HG03159 (cell line): ENCODE data around the gene MINDY1.

Experiments used
- ATAC-seq: cut with Tn5 transposase; IDR thresholded peaks from one replicate; pipeline ENCODE4 v1.9.1; 2021; ENCODE audit warnings: mild to moderate bottlenecking, moderate library complexity; ENCODE audit not compliant: unreplicated experiment

The MINDY1 gene

GRCh38 chr1:150994248-150994647, 12.5 kb downstream of the MINDY1 start:
- no peak for ATAC-seq

GRCh38 chr1:150992626-150993025, 14.1 kb downstream of the MINDY1 start:
- no peak for ATAC-seq

DNA sequence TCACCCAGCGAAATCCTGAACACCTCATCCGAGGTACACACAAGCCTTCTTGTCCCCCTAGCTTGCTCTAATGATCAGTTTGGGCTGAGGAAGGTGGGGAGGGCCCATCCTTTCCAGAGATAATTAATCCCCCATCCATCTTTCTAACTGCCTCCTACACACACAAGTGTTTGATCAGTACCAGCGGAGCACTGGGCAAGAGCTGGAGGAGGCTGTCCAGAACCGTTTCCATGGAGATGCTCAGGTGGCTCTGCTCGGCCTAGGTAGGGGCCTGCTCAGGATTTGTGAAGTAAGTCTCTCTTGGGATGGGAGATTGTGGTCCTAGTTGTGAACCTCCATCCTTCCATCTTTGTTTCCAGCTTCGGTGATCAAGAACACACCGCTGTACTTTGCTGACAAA, 18.8 kb downstream of the MINDY1 start:
- ATAC-seq: no peak

DNA sequence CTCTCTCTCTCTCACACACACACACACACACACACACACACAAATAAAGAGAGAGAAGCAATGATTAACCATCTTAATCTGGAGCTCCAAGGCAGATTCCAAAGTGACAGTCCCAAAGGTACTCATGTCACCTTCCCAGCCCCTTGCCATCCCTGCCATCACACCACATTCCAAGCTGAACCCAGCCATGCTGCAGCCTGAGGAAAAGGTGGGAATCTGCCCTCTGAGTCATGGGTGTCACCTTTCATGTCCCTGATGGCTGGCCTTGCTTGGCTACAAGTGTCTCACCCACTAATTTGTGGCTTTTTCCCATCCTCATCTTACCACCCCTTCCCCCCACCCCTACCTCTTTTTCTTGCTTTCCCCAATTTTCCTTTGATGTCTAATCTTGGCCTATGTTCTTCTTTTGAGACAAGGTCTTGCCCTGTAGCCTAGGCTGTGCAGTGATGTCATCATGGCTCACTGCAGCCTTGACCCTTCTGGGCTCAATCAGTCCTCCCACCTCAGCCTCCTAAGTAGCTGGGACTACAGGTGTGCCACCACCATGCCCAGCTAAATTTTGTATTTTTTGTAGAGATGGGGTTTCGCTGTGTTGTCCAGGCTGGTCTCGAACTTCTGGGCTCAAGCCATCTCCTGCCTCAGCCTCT, 21.4 kb downstream of the MINDY1 start:
- ATAC-seq: no peak

DNA sequence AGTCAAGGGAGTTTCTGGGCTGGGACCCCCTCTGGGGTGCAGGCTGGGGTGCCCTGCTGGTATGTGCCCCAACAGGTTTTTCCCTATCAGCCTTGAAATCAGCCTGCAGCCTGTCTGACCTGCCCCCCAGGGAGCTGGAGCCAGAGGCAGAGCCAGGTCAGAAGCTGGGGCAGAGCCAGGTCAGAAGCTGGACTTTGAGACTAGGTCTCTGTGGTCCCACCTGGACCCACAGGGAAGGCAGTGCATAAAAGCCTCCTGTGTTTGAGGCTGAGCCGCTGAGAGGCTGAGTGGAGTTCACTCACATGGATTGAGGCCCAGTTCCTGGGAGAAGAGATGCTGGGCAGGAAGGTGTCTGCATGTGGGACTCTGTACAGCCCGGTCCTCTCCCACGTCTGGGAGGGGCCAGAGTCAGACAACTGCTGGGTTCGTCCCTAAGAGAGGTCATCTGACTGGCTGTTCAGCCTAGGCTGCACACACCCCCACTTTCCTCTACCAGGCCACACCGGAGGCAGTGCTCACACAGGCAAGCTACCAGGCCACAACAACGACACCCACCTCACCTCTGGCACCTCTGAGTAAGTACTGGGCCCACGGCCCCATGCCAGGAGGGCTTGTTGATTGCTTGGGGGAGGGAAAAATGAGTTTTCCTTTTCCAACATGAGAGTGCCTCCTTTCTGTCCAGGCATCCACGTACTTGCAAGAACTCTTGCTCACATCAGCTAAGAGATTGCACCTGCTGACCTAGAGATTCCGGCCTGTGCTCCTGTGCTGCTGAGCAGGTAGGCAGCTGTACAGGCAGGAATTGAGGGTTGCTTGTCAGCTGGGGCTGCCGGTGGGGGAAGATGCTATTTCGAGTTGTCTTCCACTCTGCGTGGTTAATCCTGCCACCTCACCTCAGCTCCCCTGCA, 24.6 kb downstream of the MINDY1 start, which contains the start of gene ANXA9:
ANXA9 (plus strand) TSS at position 488 of the 908 bp plus-strand sequence. CDS start 814 bp downstream, outside the sequence.
- no peak for ATAC-seq

GRCh38 chr1:150981177-150981804, 25.4 kb downstream of the MINDY1 start:
- ATAC-seq: no peak

GRCh38 chr1:150979092-150980056, 27.3 kb downstream of the MINDY1 start:
- ATAC-seq: no peak

- no peak for ATAC-seq
Measured at GRCh38 chr1:150976879-150977694, 29.6 kb downstream of the MINDY1 start.

DNA sequence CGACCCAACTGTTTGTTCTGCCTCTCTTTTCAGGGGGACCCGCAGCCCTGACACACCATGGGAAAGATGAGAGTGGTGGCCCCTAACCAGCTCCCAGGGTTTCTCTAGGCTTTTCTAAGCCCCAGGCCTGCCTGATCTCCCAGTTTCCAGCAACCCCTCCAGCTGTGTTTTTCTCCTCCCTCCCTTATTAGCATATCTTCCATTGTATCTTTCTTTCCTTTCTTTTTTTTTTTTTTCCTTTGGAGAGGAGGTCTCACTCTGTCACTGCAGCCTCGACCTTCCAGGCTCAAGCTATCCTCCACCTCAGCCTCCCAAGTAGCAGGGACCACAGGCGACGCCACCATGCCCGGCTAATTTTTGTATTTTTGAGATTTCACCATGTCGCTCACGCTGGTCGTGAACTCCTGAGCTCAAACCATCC, 30.3 kb downstream of the MINDY1 start:
- ATAC-seq: no peak

- peak; percentile 47 for ATAC-seq
Measured at GRCh38 chr1:150974580-150975478, 31.9 kb downstream of the MINDY1 start, which contains the start of gene CERS2. TSS of gene CERS2 (minus strand) at chr1:150974835. CDS start at chr1:150969090, 5,745 bp downstream.

DNA sequence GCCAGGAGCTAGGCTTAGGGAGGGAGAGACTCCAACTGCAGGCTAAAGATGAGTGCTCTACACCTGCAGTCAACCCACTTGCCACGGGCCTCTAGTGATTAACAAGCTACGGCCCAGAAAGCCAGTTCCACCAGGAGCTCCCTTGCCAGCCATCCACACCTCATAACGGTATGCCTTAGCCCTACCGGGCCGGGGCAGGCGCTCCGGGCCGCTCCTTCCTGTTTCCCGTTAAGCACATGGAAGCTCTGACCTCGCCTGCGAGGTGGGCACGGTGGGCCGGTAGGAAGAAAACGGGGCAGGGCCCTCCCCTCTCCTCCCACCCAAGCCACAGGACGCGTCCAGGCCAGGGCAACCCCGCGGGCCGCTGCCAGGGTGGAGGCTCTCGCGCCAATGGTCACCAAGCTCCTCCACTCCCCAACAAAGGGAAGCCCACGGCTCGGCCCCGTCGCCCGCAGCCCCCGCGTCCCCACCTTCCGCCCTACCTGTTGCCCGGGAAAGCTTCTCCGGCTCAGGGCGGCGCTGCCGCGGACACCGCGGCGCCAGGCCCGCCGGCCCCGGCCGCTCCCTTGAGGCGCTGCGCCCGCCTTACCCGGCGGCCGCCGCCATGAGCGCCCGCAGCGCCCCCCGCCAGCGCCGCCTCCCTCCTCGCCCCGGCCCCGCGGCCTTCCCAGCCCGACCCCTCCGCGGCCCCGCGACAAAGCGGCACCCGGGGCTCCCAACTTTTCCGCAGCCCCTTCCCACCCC, 32.7 kb downstream of the MINDY1 start:
- peak; percentile 35 for ATAC-seq

DNA sequence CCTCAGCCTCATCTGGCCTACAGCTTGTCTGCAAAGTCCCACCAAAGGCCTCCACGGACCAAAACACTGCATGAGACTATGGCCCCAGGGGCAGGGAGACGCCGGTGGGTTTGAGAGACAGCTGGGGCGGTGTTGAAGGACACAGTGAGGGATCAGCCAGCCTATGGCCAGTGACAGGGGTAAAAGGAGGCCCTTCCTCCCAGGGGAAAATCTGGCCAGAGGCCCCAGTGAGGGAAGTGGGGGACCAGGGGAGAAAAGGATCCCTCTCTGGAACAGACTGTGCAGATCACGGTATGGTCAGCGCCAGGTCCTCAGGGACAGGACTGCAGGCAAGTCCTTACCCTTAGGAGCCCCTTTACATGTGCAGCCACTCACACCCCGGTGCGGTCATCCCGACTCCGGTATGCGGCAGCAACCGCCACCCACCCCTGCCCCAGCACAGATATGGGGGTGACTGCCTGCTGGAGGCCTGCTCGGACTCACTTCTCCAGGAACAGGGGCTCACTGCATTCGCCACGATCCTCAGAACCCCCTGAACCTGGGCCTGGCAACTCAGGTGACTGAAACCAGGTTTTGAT, 33.4 kb downstream of the MINDY1 start:
- ATAC-seq: no peak

DNA sequence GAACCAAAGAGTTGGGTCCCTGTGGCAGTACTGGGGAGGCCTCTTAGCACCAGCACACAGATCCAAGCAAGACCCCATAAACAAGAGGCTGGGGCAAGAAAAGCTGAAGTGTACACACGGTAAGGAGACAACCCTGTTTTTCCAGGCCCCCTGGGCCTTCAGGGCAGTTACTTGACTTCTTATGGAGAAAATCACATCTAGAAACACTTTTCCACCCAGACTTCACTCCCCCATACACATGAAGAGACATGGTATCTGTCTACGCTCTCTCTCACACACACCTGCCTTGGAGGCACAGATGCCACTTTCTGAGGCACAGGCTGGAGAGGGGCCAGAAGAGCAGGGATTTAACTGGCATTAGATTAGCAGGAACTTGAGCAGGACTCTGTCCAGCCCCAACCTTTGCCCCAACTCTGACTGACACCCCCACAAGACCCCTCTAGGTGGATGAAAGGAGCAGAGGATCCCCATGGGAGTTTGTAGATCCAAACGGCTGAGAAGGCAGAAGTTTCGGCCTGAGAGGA, 34.2 kb downstream of the MINDY1 start:
- no peak for ATAC-seq

DNA sequence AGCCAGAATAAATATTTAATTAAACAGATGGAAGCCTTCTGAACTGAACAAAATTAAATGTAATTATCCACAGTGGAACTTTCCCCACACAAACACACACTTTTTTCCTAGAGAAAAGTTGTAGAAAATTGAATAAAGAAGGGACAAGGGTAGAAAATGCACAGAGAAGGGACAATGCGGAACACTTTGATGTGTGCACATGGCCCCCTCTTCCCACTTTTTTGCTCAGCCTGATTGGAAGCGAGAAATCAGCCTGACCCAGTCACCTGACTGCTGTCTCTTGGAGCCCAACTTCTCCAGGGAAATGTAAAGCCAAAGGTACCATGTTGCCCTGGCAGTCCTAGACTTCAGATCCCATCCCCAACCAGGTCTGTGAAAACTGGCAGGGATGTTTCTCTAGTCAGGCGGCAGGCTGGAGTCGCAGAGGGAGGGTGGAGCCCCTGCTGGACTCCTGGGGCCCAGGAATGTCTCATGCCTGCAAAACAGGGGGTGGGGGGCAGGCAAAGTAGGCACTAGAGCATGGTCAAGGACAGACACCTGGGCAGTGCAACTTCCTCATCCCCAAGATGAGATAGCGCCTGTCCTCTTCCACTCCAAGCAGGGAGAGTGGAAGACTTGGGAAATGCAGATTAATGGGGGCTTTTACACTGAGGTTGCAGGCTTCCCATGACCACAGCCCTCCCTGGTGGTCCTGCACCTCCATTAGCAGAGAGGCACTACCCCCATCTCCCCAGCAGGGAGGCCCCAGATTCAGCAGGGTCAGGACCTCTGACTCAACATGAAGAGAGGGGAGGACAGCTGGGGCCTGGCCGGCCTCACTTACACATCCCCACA, 34.9 kb downstream of the MINDY1 start:
- no peak for ATAC-seq

- ATAC-seq: no peak
Measured at GRCh38 chr1:150970808-150971582, 35.7 kb downstream of the MINDY1 start.

DNA sequence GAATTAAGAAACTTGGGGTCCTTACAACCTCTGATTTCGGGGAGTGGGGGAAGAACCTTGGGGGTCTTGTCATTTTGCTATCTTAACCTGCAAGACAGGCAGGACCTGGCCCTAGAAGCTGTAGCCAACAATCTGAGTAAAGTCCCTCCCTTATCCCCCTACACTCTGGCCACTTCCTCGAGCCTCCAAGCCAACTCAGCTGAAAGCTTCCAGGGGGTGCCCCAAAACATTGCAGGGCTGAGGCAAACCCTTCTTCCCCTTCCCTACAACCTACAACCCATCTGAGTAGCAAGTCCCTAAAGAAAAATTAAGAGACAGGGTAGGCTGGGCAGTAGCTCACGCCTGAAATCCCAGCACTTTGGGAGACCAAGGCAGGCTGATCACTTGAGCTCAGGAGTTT, 37.1 kb downstream of the MINDY1 start:
- no peak for ATAC-seq
